Activated effector memory CD4-positive, alpha-beta T cell treated with Interleukin-2 at 50 U/mL for 16 hours (primary cell): ENCODE data around the gene SRD5A1.

Experiments used
- DNase-seq: peaks from one replicate; pipeline ENCODE4 v3.0.0-alpha.2; 2020

SRD5A1 gene

GRCh38 chr5:6714226-6715041 lies 81.2 kb downstream of the SRD5A1 start:
- peak; percentile 22 for DNase-seq

- no peak for DNase-seq
Observed at GRCh38 chr5:6715271-6715670, 82.0 kb downstream of the SRD5A1 start.

GRCh38 chr5:6715758-6716628 lies 82.8 kb downstream of the SRD5A1 start:
- DNase-seq: peak; percentile 24

GRCh38 chr5:6716629-6717149 lies 83.4 kb downstream of the SRD5A1 start:
- DNase-seq: no peak

GRCh38 chr5:6717247-6717646 lies 84.0 kb downstream of the SRD5A1 start:
- DNase-seq: no peak

- DNase-seq: no peak
Observed at GRCh38 chr5:6717687-6718086, 84.4 kb downstream of the SRD5A1 start.

- DNase-seq: no peak
Observed at GRCh38 chr5:6718161-6718681, 85.0 kb downstream of the SRD5A1 start.

GRCh38 chr5:6718718-6719117 lies 85.5 kb downstream of the SRD5A1 start:
- DNase-seq: no peak

GRCh38 chr5:6719417-6719816 lies 86.2 kb downstream of the SRD5A1 start:
- DNase-seq: no peak

- DNase-seq: no peak
Observed at GRCh38 chr5:6719896-6720560, 86.8 kb downstream of the SRD5A1 start.

- no peak for DNase-seq
Observed at GRCh38 chr5:6720561-6720921, 87.3 kb downstream of the SRD5A1 start.

GRCh38 chr5:6721442-6721841 lies 88.2 kb downstream of the SRD5A1 start:
- no peak for DNase-seq

- DNase-seq: no peak
Observed at GRCh38 chr5:6722015-6722414, 88.8 kb downstream of the SRD5A1 start.

GRCh38 chr5:6723122-6723815 lies 90.0 kb downstream of the SRD5A1 start:
- no peak for DNase-seq

- DNase-seq: no peak
Observed at GRCh38 chr5:6723816-6724300, 90.6 kb downstream of the SRD5A1 start.
